Measurements from ENCODE around the gene MAPK11. TPM values are rescaled to one million over a fixed set of nuclear protein-coding genes. Genes with fewer than 3 reads are reported as not detected.

The MAPK11 gene
- polyA plus RNA-seq, 4 donors: 7.3 to 8.8 (median 7.4) TPM

GRCh38 chr22:50252082-50253045 is 17.8 kb downstream of the MAPK11 start:
- DNase-seq (ENCODE audit: low read depth in 4 of 4, low spot score in 3 of 4): no peak

- DNase-seq (ENCODE audit: low read depth in 4 of 4, low spot score in 3 of 4): no peak
These were observed 18.6 kb downstream of the MAPK11 start for GRCh38 chr22:50251477-50252081.

- DNase-seq (ENCODE audit: low read depth in 4 of 4, low spot score in 3 of 4): no peak
These were observed 19.4 kb downstream of the MAPK11 start, which contains the start of gene HDAC10 for GRCh38 chr22:50250555-50251476. Gene HDAC10 (minus strand): TSS chr22:50251265. CDS start chr22:50251032, 233 bp downstream.

- no peak for DNase-seq (ENCODE audit: low read depth in 4 of 4, low spot score in 3 of 4)
These were observed 20.0 kb downstream of the MAPK11 start for GRCh38 chr22:50250249-50250554.

- DNase-seq (ENCODE audit: low read depth in 4 of 4, low spot score in 3 of 4): no peak
These were observed 20.6 kb downstream of the MAPK11 start for GRCh38 chr22:50249341-50250248.

- no peak for DNase-seq (ENCODE audit: low read depth in 4 of 4, low spot score in 3 of 4)
These were observed 21.7 kb downstream of the MAPK11 start for GRCh38 chr22:50248196-50249081.

GRCh38 chr22:50247748-50248147 is 22.4 kb downstream of the MAPK11 start:
- DNase-seq (ENCODE audit: low read depth in 4 of 4, low spot score in 3 of 4): no peak

- no peak for DNase-seq (ENCODE audit: low read depth in 4 of 4, low spot score in 3 of 4)
These were observed 23.7 kb downstream of the MAPK11 start for GRCh38 chr22:50246242-50247175.

GRCh38 chr22:50245214-50246072 is 24.7 kb downstream of the MAPK11 start:
- DNase-seq (ENCODE audit: low read depth in 4 of 4, low spot score in 3 of 4): no peak

- peak; percentile 88 to 92 (median 90) for DNase-seq (ENCODE audit: low read depth in 4 of 4, low spot score in 3 of 4)
These were observed 25.6 kb downstream of the MAPK11 start, which contains the start of gene TUBGCP6 for GRCh38 chr22:50244420-50245213. Gene TUBGCP6 (minus strand): TSS chr22:50245023. CDS start chr22:50244459, 564 bp downstream.

- DNase-seq (ENCODE audit: low read depth in 4 of 4, low spot score in 3 of 4): no peak
These were observed 26.3 kb downstream of the MAPK11 start for GRCh38 chr22:50243685-50244419.

GRCh38 chr22:50242406-50242949 is 27.7 kb downstream of the MAPK11 start:
- no peak for DNase-seq (ENCODE audit: low read depth in 4 of 4, low spot score in 3 of 4)

GRCh38 chr22:50238755-50239154 is 31.4 kb downstream of the MAPK11 start:
- no peak for DNase-seq (ENCODE audit: low read depth in 4 of 4, low spot score in 3 of 4)

- no peak for DNase-seq (ENCODE audit: low read depth in 4 of 4, low spot score in 3 of 4)
These were observed 33.3 kb downstream of the MAPK11 start for GRCh38 chr22:50236731-50237409.
